HG03571 (cell line): ENCODE data around the gene MMP3.

Experiments used
- ATAC-seq: cut with Tn5 transposase; IDR thresholded peaks from one replicate; pipeline ENCODE4 v1.9.1; 2021; ENCODE audit not compliant: unreplicated experiment

The MMP3 gene

GRCh38 chr11:102792604-102793003 lies 50.8 kb downstream of the MMP3 start:
- ATAC-seq: no peak

DNA sequence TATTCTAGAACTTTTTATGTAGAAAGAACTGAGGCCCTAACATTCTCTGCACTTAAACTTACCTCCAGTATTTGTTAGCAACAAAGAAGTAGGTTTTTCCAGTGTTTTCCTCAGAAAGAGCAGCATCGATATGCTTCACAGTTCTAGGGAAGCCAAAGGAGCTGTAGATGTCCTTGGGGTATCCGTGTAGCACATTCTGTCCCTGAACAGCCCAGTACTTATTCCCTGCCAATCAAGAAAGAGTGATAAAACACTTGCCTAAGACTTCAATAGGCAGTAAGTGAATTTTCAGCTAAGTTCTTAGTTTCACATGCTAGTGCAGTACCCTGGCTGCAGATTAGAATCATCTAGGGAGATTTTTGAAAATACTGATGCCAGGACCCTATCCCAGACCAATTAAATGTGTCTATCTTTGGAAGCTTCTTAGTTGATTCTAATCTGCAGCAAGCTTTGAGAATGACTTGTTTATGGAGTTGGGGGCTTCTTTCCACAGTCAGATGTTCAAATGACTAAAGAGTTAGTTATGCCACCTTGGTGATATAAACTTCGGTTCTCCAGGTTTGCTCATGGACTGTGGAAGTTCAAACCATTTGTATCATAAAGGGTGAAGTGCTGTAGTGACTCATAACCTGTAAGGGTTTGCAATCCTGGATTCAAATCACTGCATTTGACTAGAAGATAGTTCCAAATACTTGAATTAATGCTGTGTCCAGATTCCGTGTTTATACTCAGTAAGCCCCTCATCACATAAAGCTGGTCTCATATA lies 52.0 kb downstream of the MMP3 start:
- ATAC-seq: no peak

DNA sequence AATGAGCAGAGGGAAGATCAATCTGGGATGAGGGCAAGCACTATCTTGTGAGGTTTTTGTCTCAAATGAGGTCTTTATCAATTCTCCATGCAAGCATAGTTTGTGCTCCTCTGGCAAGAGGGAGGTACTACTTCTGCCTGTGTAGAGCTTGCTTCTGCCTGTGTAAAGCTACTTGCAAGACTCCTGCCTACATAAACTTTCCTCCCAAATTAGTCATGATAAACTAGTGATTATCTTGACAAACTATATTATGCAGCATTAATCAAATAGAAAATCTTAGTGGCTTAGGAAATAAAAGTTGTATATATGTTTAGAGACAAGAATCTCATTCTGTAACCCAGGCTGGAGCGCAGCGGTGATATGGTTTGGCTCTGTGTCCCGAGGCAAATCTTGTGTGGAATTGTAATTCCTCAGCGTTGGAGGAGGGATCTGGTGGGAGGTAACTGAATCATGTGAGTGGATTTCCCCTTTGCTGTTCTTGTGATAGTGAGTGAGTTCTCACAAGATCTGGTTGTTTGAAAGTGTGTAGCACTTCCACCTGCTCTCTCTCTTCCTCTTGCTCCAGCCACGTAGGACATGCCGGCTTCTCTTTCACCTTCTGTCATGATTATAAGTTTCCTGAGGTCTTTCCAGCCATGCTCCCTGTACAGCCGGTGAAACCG lies 54.9 kb downstream of the MMP3 start:
- ATAC-seq: no peak
